IPS-15b (cell line): ENCODE measurements around the gene GVQW3.

Source experiments
- H3K27me3 ChIP-seq: one replicate; pipeline ENCODE4 v1.6.1; 2013; ENCODE audit warnings: low read length; ENCODE audit not compliant: control insufficient read depth, insufficient read depth
- H3K36me3 ChIP-seq: one replicate; pipeline ENCODE4 v1.6.1; 2013; ENCODE audit warnings: low read length; ENCODE audit not compliant: control insufficient read depth, insufficient read depth
- H3K4me1 ChIP-seq: one replicate; pipeline ENCODE4 v1.6.1; 2013; ENCODE audit warnings: mild to moderate bottlenecking, low read length; ENCODE audit not compliant: control insufficient read depth, insufficient read depth
- H3K4me3 ChIP-seq: one replicate; pipeline ENCODE4 v1.5.1; 2013; ENCODE audit warnings: low read depth, low read length
- H3K9ac ChIP-seq: one replicate; pipeline ENCODE4 v1.6.1; 2013; ENCODE audit warnings: low read depth, mild to moderate bottlenecking, low read length
- H3K9me3 ChIP-seq: one replicate; pipeline ENCODE4 v1.6.1; 2013; ENCODE audit warnings: mild to moderate bottlenecking, low read length; ENCODE audit not compliant: control insufficient read depth, insufficient read depth

Gene GVQW3

DNA sequence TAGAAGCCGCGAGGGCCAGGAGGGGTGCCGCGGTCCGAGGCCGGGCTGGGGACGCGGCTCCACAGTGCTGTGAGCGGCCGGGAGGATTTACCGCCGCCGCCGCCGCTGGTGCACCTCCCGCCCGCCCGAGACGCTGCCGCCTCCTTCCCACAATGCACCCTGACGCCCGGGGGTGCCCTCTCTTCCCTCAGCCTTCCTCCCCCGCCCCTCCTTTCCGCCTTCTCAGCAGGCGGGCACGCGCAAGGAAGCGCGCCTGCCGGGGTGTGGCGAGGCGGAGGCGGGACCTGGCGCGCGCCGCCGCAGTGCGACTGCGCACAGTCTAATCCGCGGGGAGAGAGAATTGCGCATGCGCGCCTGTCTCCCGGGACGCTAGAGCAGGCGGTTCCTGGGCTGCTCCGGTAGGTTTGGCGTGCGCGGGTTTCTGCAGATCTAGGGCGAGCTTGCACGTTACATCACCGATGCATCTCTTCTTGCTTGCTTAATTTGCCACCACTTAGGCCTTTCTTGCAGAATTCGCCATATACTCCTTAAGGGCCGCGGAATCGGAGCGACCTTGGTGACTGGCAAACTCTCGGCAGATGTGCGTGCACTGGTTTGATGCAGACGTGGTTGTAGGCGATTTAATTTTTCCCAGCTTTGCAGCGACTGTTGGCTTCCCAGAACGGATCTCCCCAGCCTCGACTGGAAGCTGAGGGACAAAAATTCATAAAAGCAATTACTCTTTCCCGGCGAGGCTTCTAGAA is at the start of gene GVQW3, which contains the start of gene THAP12:
Gene GVQW3, plus strand, starts transcription at position 347 of the 743 bp plus-strand sequence. CDS start 506 bp downstream, outside the sequence.
Gene THAP12, minus strand, starts transcription at position 156 of the 743 bp plus-strand sequence. CDS start 296 bp downstream, outside the sequence.
- no peaks in the 10 kb centered on the region for H3K9me3 ChIP-seq
- peak within 1 kb of the TSS; percentile 96 for H3K4me3 ChIP-seq
- no peaks in the 10 kb centered on the region for H3K36me3 ChIP-seq
- no peaks in the 10 kb centered on the region for H3K27me3 ChIP-seq
- peak within 1 kb of the TSS; percentile 74 for H3K9ac ChIP-seq
- peaks cover 2% of the 10 kb centered on the region for H3K4me1 ChIP-seq

- no peaks in the 10 kb centered on the region for H3K27me3 ChIP-seq
- H3K36me3 ChIP-seq = peaks cover 2% of the 10 kb centered on the region
- no peak overlapping the region for H3K4me3 ChIP-seq
- H3K9ac ChIP-seq = no peak overlapping the region
- no peaks in the 10 kb centered on the region for H3K4me1 ChIP-seq
- H3K9me3 ChIP-seq = peaks cover 3% of the 10 kb centered on the region
Observed at GRCh38 chr11:76334826-76335389, 46.2 kb upstream of the GVQW3 start.

DNA sequence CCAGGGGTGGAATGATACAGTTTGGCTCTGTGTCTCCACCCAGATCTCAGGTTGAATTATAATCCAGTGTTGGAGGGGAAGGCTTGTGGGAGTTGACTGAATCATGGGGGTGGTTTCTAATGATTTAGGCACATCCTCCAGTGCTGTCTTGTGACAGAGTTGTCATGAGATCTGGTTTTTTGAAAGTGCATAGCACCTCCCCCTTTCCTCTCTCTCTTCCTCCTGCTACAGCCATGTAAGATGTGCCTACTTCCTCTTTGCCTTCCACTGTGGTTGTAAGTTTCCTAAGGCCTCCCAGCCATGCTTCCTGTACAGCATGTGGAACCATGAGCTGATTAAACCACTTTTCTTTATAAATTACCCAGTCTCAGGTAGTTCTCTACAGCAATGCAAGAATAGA is 45.3 kb upstream of the GVQW3 start:
- H3K4me3 ChIP-seq = no peak overlapping the region
- H3K36me3 ChIP-seq = peaks cover 2% of the 10 kb centered on the region
- H3K27me3 ChIP-seq = no peaks in the 10 kb centered on the region
- H3K9ac ChIP-seq = no peak overlapping the region
- H3K9me3 ChIP-seq = peaks cover 3% of the 10 kb centered on the region
- no peaks in the 10 kb centered on the region for H3K4me1 ChIP-seq

GRCh38 chr11:76336597-76336996 is 44.5 kb upstream of the GVQW3 start:
- Histone ChIP-seq H3K4me1 (no peaks in the 10 kb centered on the region), H3K27me3 (no peaks in the 10 kb centered on the region), H3K36me3 (peaks cover 2% of the 10 kb centered on the region), H3K4me3 (no peak overlapping the region), H3K9me3 (peaks cover 3% of the 10 kb centered on the region), H3K9ac (no peak overlapping the region)

DNA sequence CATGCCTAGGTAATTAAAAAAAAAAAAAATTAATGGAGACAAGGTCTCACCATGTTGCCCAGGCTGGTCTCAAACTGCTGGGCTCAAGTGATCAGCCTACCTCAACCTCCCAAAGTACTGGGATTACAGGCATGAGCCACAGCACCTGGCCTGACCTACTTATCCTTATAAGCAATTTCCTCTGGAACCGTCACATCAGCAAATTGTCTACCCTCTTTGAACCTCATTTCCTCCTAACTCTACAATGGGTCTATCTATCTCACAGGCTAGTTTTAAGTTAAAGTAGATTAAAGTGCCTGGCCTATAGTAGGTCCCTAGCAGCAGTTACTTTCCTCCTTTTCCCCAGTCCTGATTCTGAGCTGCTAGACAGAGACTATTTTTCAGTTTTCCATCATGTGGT is 43.7 kb upstream of the GVQW3 start:
- H3K9ac ChIP-seq = no peak overlapping the region
- H3K27me3 ChIP-seq = no peaks in the 10 kb centered on the region
- H3K4me3 ChIP-seq = no peak overlapping the region
- H3K9me3 ChIP-seq = peaks cover 3% of the 10 kb centered on the region
- H3K36me3 ChIP-seq = peaks cover 2% of the 10 kb centered on the region
- no peaks in the 10 kb centered on the region for H3K4me1 ChIP-seq

GRCh38 chr11:76337923-76338322 is 43.2 kb upstream of the GVQW3 start:
- Histone ChIP-seq H3K4me1 (no peaks in the 10 kb centered on the region), H3K27me3 (no peaks in the 10 kb centered on the region), H3K36me3 (peaks cover 2% of the 10 kb centered on the region), H3K9ac (no peak overlapping the region), H3K9me3 (peaks cover 3% of the 10 kb centered on the region), H3K4me3 (no peak overlapping the region)

DNA sequence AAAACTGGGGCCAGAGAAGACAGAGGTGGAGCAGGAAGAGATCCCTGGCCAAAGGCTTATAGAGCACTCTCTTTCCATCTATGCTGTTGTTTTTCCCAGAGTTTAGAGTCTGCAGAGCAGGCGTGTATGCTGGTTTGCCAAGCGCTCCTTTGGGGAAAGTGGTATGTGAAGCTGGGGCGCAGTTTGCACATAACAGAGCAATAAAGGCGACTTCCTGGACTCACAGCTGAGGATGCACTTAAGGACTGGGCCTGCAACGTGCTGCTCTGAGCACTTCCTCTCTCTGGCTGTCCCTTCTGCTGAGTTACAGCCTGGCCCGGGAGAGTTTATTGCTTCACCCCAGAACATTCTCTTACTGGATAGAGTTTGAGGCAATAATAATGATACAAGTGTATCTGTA is 41.9 kb upstream of the GVQW3 start:
- Histone ChIP-seq H3K9ac (no peak overlapping the region), H3K4me1 (no peaks in the 10 kb centered on the region), H3K27me3 (no peaks in the 10 kb centered on the region), H3K9me3 (no peaks in the 10 kb centered on the region), H3K36me3 (peaks cover 2% of the 10 kb centered on the region), H3K4me3 (no peak overlapping the region)

GRCh38 chr11:76347466-76347865 is 33.7 kb upstream of the GVQW3 start:
- Histone ChIP-seq H3K9me3 (no peaks in the 10 kb centered on the region), H3K9ac (no peak overlapping the region), H3K36me3 (no peaks in the 10 kb centered on the region), H3K4me1 (no peaks in the 10 kb centered on the region), H3K27me3 (no peaks in the 10 kb centered on the region), H3K4me3 (no peak overlapping the region)

- Histone ChIP-seq H3K4me1 (no peaks in the 10 kb centered on the region), H3K36me3 (no peaks in the 10 kb centered on the region), H3K9ac (no peak overlapping the region), H3K9me3 (no peaks in the 10 kb centered on the region), H3K4me3 (no peak overlapping the region), H3K27me3 (no peaks in the 10 kb centered on the region)
Observed at GRCh38 chr11:76348348-76348747, 32.8 kb upstream of the GVQW3 start.

DNA sequence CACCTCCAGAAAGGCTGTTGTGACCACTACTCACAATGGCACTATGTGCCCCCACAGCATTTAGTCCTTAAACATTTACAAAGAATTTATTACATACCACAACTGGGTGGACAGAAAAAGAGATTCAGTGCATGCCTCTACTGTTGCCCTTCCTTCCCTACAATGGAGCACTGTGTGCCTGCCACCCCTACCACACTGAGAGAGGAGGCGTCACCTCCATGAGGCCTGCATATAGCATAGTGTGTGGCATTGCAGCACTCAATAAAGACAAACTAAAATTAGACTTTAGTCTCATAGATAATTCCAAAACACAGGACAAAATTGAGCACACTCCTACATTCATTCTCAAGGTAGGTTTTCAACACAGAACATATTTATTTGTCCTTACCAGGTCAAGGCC is 26.0 kb upstream of the GVQW3 start:
- H3K4me3 ChIP-seq = no peak overlapping the region
- no peaks in the 10 kb centered on the region for H3K4me1 ChIP-seq
- no peaks in the 10 kb centered on the region for H3K9me3 ChIP-seq
- H3K36me3 ChIP-seq = no peaks in the 10 kb centered on the region
- no peak overlapping the region for H3K9ac ChIP-seq
- no peaks in the 10 kb centered on the region for H3K27me3 ChIP-seq

DNA sequence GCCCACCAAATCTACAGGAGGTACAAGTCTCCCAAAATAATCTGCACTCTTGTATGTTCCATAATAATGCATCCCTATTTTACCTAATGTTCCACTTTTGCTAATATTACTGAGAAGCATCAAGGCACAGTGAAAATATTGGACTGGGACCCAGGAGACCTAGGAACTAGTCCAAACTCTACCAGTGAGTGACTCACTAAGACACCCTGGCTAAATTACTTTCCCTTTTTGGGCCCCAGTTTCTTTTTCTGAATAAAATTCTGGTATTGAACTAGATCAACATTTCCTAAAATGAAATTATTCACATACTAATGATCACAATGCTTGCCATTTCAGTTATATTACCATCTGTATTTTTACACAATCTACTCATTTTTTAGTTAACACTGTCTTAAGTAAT is 19.7 kb upstream of the GVQW3 start:
- Histone ChIP-seq H3K36me3 (no peaks in the 10 kb centered on the region), H3K27me3 (no peaks in the 10 kb centered on the region), H3K9ac (no peak overlapping the region), H3K4me3 (no peak overlapping the region), H3K9me3 (no peaks in the 10 kb centered on the region), H3K4me1 (peaks cover 2% of the 10 kb centered on the region)

DNA sequence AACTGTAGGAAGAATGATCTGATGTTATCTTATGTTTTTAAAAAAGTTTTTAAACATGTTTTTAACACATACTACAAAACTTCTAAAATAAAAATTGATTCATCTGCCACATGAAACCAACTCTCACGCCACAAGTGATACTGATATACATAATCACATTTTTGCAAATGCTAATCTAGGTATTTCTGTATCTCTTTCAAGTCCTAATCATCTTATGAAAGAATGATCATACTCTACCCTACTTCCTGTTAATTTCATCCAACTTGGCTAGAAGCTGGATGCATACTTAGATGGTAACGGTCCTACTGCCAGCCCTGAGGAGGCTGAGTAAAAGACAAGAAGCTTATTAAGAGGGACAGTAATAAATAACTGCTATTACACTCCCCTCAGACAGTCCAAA is 19.3 kb upstream of the GVQW3 start:
- H3K4me3 ChIP-seq = no peak overlapping the region
- H3K27me3 ChIP-seq = no peaks in the 10 kb centered on the region
- H3K4me1 ChIP-seq = peaks cover 2% of the 10 kb centered on the region
- H3K9ac ChIP-seq = no peak overlapping the region
- H3K9me3 ChIP-seq = no peaks in the 10 kb centered on the region
- no peaks in the 10 kb centered on the region for H3K36me3 ChIP-seq
